Stomach (tissue), 9 donors: ENCODE results near the gene KCNC1. TPM values are rescaled to one million over a fixed set of nuclear protein-coding genes. Genes with fewer than 3 reads are reported as not detected.

ENCODE experiments used
- DNase-seq, 2 donors: peaks; one replicate each; pipeline versions ENCODE4 v3.0.0 to v3.0.0-alpha.2; 2013 to 2019
- H3K27ac ChIP-seq, 5 donors: fragments of 200-600 bp in 4 of 5; sonication (generic) in 4 of 5; one replicate each; pipeline ENCODE4 v1.5.1; 2013 to 2019; ENCODE audit warnings: mild to moderate bottlenecking in 1 of 5, moderate library complexity in 1 of 5
- H3K27me3 ChIP-seq, 3 donors: fragments of 200-600 bp; sonication (generic); one replicate each; pipeline ENCODE4 v1.5.1; 2017 to 2019; ENCODE audit warnings: mixed run types in 1 of 3
- H3K36me3 ChIP-seq, 4 donors: fragments of 200-600 bp; sonication (generic); 1 replicate in 3 of 4; 2 replicates in 1 of 4; pipeline ENCODE4 v1.5.1; 2016 to 2019
- H3K4me1 ChIP-seq, 4 donors: fragments of 200-600 bp; sonication (generic); one replicate each; pipeline ENCODE4 v1.5.1; 2016 to 2019
- H3K4me3 ChIP-seq, 4 donors: fragments of 200-600 bp; sonication (generic) in 3 of 4; one replicate each; pipeline ENCODE4 v1.5.1; 2016 to 2019; ENCODE audit warnings: mild to moderate bottlenecking in 1 of 4
- H3K9me3 ChIP-seq, 4 donors: fragments of 200-600 bp; sonication (generic); one replicate each; pipeline ENCODE4 v1.5.1; 2016 to 2019
- EP300 ChIP-seq: sonication (generic); formaldehyde crosslinking; IDR thresholded peaks from one replicate; pipeline ENCODE4 v1.6.1; 2017; ENCODE audit warnings: antibody characterized with exemption
- POLR2A ChIP-seq, 4 donors: fragments of 450-650 bp; IDR thresholded peaks; one replicate each; pipeline ENCODE4 v1.6.1; 2016; ENCODE audit warnings: antibody characterized with exemption in 4 of 4, control low read depth in 2 of 4, mild to moderate bottlenecking in 1 of 4, moderate library complexity in 1 of 4
- POLR2AphosphoS5 ChIP-seq, 3 donors: sonication (generic); formaldehyde crosslinking; IDR thresholded peaks; one replicate each; pipeline ENCODE4 v1.6.1; 2016; ENCODE audit warnings: antibody characterized with exemption in 3 of 3
- WGBS, 5 donors: extraction: QIAGEN DNeasy Blood & Tissue Kit in 3 of 5; methylation state at CpG; one replicate each; pipeline versions ENCODE4 v1.1.5 to v1.1.7; 2013 to 2018; 5-methylcytosine and 5-hydroxymethylcytosine counted together
- intact Hi-C: fragments of 100-400 bp; cut with DNase I; formaldehyde crosslinking; loops from one replicate; pipeline ENCODE4 v1.15.1; 2023; ENCODE audit warnings: low total_unique reads
- polyA plus RNA-seq, 3 donors: library from polyadenylated mRNA; stranded (reverse); fragments of 200-250 nt; gene quantifications; one replicate each; pipeline ENCODE4 v1.2.3, GENCODE V29; 2013
- total RNA-seq, 5 donors: library from RNA; depleted of rRNA; stranded (reverse); fragments of >200 nt; gene quantifications; one replicate each; pipeline versions ENCODE4 v1.1.0 to v1.2.3, GENCODE V29; 2014 to 2016
- TF ChIP-seq, protein P1 (sequence below), 7 experiments: fragments of 450-650 bp in 4 of 7; fragments of 200-600 bp in 3 of 7; sonication (generic) in 3 of 7; IDR thresholded peaks; one replicate each; pipeline ENCODE4 v1.5.1; 2016 to 2019; ENCODE audit warnings: antibody characterized with exemption in 7 of 7, control low read depth in 2 of 7, mild to moderate bottlenecking in 1 of 7
- donor health status: healthy with polysubstance abuse.
- donor health status: Bipolar disorder and iron deficiency.
- donor health status: healthy.

KCNC1 gene
- total and polyA plus RNA-seq, 8 donors: 0.03 to 0.18 TPM; not detected in 6

DNA sequence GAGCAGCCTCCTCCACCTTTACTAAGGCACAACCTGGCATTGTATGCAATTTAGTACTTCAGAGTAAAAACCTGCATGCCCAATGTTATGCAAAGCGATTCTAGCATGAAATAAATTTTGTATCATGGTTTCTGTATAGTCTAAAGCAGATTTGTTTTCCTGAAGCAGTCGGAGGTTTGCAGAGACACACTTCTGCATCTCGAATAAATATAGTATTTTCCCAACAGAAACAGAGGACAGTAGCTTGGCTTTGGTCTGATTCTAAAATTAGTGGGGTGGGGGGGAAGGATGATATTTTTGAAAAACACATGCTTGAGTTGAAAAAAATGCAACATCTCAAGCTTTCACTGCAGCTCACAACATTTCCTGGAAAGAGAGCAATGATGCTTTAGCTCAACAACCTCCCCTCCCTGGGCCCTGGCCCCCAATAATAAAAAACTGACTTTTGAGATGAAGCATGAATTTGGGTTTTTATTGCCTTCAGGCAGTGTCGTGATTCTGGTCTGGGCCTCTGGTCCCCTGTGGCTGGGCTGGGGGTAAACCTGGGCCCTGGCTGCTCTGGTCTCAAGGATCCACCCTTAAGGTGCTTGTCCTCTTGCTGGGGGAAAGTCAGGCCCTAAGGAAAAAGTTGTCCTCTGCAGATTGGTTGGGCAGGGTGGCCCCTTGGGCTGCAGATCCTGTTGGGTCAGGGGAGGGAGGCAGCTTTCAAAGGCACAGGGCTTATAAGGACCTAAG, 48.2 kb downstream of the KCNC1 start:
- Histone ChIP-seq H3K4me1 (no peaks in the 10 kb centered on the region), H3K9me3 (no peaks in the 10 kb centered on the region), H3K4me3 (no peak overlapping the region), H3K27me3 (no peaks in the 10 kb centered on the region), H3K27ac (no peak overlapping the region), H3K36me3 (peaks cover 0 to 20% (median 7%) of the 10 kb centered on the region in 4 donors)
- no peak for DNase-seq
- intact Hi-C loops: no loop called here
- WGBS, 5 donors: 80 to 90% (median 87%) methylated on average over 4 of the region's 4 CpGs
- TF ChIP-seq EP300 (no peak), POLR2A (IDR thresholded peaks at IDR 0.05) (no peak), POLR2AphosphoS5 (IDR thresholded peaks at IDR 0.05) (no peak)
- TF ChIP-seq, protein P1, sequence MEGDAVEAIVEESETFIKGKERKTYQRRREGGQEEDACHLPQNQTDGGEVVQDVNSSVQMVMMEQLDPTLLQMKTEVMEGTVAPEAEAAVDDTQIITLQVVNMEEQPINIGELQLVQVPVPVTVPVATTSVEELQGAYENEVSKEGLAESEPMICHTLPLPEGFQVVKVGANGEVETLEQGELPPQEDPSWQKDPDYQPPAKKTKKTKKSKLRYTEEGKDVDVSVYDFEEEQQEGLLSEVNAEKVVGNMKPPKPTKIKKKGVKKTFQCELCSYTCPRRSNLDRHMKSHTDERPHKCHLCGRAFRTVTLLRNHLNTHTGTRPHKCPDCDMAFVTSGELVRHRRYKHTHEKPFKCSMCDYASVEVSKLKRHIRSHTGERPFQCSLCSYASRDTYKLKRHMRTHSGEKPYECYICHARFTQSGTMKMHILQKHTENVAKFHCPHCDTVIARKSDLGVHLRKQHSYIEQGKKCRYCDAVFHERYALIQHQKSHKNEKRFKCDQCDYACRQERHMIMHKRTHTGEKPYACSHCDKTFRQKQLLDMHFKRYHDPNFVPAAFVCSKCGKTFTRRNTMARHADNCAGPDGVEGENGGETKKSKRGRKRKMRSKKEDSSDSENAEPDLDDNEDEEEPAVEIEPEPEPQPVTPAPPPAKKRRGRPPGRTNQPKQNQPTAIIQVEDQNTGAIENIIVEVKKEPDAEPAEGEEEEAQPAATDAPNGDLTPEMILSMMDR (IDR thresholded peaks at IDR 0.05): no peak

GRCh38 chr11:17783878-17784277, 49.3 kb downstream of the KCNC1 start:
- no peak for TF ChIP-seq EP300
- TF ChIP-seq POLR2A (IDR thresholded peaks at IDR 0.05): no peak
- TF ChIP-seq, protein P1 (IDR thresholded peaks at IDR 0.05): no peak
- Histone ChIP-seq H3K27me3 (no peaks in the 10 kb centered on the region), H3K9me3 (no peaks in the 10 kb centered on the region), H3K4me1 (no peaks in the 10 kb centered on the region), H3K27ac (no peak overlapping the region), H3K36me3 (peaks cover 0 to 28% (median 7%) of the 10 kb centered on the region in 4 donors), H3K4me3 (no peak overlapping the region)
- intact Hi-C loops: no loop called here
- WGBS, 5 donors: 88 to 93% (median 90%) methylated on average over 4 of the region's 4 CpGs
- DNase-seq: no peak

DNA sequence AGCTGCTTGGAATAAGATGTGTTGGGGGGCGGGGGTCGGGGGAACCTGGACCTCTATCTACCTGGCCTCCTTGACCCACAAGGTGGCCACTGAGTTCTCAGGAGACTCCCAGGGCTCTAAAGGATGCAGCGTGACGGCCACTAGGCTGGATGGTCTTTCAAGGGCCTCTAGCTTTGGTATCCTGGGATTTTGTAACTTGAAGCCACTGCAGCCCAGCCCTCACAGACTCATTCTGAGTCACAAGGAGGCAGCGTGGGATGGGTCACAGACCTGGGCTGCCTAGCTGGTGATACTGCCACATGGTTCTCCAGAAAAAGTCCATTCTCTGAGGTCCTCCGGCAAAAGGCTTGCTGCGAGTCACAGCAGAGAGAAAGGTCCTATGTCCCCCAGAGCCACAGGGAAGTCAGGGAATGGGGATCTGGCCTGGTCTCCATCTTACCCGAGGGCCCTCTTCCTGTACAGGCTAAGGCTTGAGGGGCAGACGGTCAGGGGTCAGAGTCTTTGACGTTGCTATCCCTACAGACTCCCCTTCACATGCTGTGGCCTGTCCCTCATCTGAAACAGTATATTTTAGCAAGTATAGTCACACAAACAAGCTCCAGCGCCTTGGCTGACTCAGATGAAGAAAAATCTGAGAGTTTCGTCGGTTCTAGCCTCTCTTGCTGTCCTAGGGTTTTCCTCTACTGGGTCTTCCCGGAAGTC, 52.4 kb downstream of the KCNC1 start:
- Histone ChIP-seq H3K4me1 (no peaks in the 10 kb centered on the region), H3K27ac (no peak overlapping the region), H3K9me3 (no peaks in the 10 kb centered on the region), H3K36me3 (peaks cover 0 to 28% (median 7%) of the 10 kb centered on the region in 4 donors), H3K4me3 (no peak overlapping the region), H3K27me3 (no peaks in the 10 kb centered on the region)
- intact Hi-C loops: no loop called here
- WGBS, 5 donors: 92 to 96% (median 93%) methylated on average over 13 to 14 of the region's 14 CpGs
- DNase-seq: no peak
- TF ChIP-seq, protein P1 (IDR thresholded peaks at IDR 0.05): no peak
- TF ChIP-seq EP300 (no peak), POLR2AphosphoS5 (IDR thresholded peaks at IDR 0.05) (no peak), POLR2A (IDR thresholded peaks at IDR 0.05) (no peak)

DNA sequence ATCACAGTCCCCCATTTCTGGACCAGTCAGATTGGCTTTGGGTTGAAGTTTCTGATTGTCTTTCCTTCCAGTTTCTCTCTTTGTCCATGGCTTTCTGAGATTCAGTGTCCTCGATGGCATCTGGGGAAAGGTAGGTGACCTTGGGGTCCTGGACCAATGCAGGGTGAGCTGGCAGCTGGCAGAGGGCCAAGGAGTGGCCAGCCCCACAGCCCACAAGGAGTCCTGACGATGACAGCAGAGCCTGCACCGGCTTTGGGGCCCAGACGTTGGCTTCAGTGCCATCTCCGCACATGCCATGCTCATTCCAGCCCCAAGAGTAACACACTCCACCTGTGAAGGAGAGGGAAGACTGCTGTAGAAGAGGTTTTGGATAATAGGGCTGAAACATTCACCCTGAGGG, 53.5 kb downstream of the KCNC1 start:
- Histone ChIP-seq H3K4me1 (no peaks in the 10 kb centered on the region), H3K27ac (no peak overlapping the region), H3K9me3 (no peaks in the 10 kb centered on the region), H3K36me3 (peaks cover 0 to 28% (median 7%) of the 10 kb centered on the region in 4 donors), H3K4me3 (no peak overlapping the region), H3K27me3 (no peaks in the 10 kb centered on the region)
- intact Hi-C loops: no loop called here
- TF ChIP-seq EP300 (no peak), POLR2AphosphoS5 (IDR thresholded peaks at IDR 0.05) (no peak), POLR2A (IDR thresholded peaks at IDR 0.05) (no peak)
- DNase-seq: no peak
- WGBS, 5 donors: 93 to 97% (median 96%) methylated on average over 5 of the region's 5 CpGs
